GM18502 (cell line): Measurements from ENCODE around the gene PDIA6.
"Not testable (repeated sequence)": the region's sequence is repeated elsewhere in the genome, so short reads cannot be mapped to it uniquely, and the experiment has no call there.

ENCODE experiments used
- ATAC-seq: cut with Tn5 transposase; IDR thresholded peaks from one replicate; pipeline ENCODE4 v1.9.1; 2021; ENCODE audit warnings: mild to moderate bottlenecking; ENCODE audit not compliant: unreplicated experiment, poor library complexity

The PDIA6 gene

GRCh38 chr2:10786240-10786982, 26.2 kb downstream of the PDIA6 start:
- ATAC-seq = no peak

GRCh38 chr2:10785260-10785659, 27.3 kb downstream of the PDIA6 start:
- no peak for ATAC-seq

- ATAC-seq = no peak
Measured at GRCh38 chr2:10784719-10785118, 27.9 kb downstream of the PDIA6 start.

- ATAC-seq = no peak
Measured at GRCh38 chr2:10783421-10783820, 29.2 kb downstream of the PDIA6 start.

GRCh38 chr2:10781746-10782145, 30.8 kb downstream of the PDIA6 start:
- no peak for ATAC-seq

- ATAC-seq = not testable (repeated sequence)
Measured at GRCh38 chr2:10780821-10781220, 31.8 kb downstream of the PDIA6 start.

GRCh38 chr2:10780491-10780820, 32.1 kb downstream of the PDIA6 start:
- ATAC-seq = no peak

- ATAC-seq = no peak
Measured at GRCh38 chr2:10779776-10780490, 32.7 kb downstream of the PDIA6 start.

GRCh38 chr2:10778724-10779115, 33.9 kb downstream of the PDIA6 start:
- no peak for ATAC-seq

- ATAC-seq = no peak
Measured at GRCh38 chr2:10777842-10778723, 34.5 kb downstream of the PDIA6 start.

GRCh38 chr2:10777111-10777841, 35.3 kb downstream of the PDIA6 start:
- ATAC-seq = no peak

GRCh38 chr2:10776231-10776977, 36.2 kb downstream of the PDIA6 start:
- no peak for ATAC-seq

GRCh38 chr2:10775831-10776230, 36.8 kb downstream of the PDIA6 start:
- ATAC-seq = no peak

GRCh38 chr2:10775021-10775780, 37.4 kb downstream of the PDIA6 start:
- no peak for ATAC-seq

- ATAC-seq = no peak
Measured at GRCh38 chr2:10774394-10774793, 38.2 kb downstream of the PDIA6 start.

- ATAC-seq = no peak
Measured at GRCh38 chr2:10773821-10774341, 38.7 kb downstream of the PDIA6 start.

- no peak for ATAC-seq
Measured at GRCh38 chr2:10772868-10773215, 39.7 kb downstream of the PDIA6 start.

GRCh38 chr2:10772201-10772867, 40.3 kb downstream of the PDIA6 start:
- ATAC-seq = no peak
